Measurements from ENCODE around the gene COL26A1.
"Not testable (repeated sequence)": the region's sequence is repeated elsewhere in the genome, so short reads cannot be mapped to it uniquely, and the experiment has no call there.

Gene COL26A1

DNA sequence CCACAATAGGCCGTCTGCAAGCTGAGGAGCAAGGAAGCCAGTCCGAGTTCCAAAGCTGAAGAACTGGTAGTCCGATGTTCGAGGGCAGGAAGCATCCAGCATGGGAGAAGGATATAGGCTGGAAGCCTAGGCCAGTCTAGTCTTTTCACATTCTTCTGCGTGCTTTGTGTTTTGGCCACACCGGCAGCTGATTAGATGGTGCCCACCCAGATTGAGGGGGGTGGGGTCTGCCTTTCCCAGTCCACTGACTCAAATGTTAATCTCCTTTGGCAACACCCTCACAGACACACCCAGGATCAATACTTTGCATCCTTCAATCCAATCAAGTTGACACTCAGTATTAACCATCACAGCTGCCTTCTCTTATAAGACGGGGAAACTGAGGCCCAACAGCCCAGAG is 142.8 kb downstream of the COL26A1 start:
- not testable (repeated sequence) for DNase-seq

DNA sequence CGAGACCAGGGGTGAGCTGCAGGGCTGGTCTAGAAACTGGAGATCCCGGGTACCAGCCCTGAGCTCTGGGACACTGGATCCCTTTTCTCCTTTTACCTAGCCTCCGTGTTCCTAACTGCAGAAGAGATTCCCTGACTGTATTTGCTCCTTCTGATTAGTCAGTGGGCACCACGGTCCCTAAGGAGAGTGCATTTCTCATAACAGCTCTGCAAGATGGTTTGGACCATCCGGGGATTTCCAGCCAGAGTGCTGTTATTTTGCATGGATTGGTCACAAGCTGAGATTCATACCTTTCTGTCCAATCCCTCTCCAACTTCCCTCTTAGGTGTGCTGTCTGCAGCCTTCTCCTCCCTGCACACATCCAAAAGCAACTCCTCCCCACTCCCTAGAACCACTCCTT is 143.9 kb downstream of the COL26A1 start:
- no peak for DNase-seq

DNA sequence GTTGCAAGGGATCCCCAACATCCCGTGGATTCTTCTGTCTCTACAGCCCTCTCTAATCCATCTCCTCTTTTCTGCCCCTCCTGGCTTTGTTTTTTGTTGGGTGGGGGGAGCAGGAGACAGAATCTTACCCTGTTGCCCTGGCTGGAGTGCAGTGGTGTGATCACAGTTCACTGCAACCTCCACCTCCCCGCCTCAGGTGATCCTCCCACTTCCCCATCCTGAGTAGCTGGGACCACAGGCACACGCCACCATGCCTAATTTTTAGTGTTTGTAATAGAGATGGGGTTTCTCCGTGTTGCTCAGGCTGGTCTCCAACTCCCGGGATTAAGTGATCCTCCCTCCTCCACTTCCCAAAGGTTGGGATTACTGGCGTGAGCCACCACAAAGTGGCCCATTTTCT is 144.7 kb downstream of the COL26A1 start:
- DNase-seq: no peak

DNA sequence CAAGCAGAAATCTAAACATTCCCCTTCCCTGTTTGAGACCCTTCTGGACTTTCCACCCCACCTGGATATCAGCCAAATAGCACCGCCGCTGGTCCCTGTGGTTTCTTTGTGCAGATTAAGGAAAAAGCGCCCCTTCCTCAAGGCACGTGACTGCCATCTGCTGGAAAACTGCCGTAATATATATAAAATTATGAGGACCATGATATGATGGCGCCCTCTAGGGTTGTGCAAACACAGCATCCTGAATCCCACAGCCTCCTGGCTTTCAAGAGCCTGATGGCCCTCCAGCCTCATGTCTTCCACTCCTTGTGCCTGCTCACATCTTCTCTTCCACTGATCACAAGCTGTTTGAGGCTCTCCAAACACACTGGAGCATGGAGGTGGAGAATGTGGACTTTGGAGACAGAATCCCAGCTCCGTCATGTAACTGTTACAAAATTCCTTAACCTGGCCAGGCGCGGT is 145.1 kb downstream of the COL26A1 start:
- peak; percentile 39 for DNase-seq

DNA sequence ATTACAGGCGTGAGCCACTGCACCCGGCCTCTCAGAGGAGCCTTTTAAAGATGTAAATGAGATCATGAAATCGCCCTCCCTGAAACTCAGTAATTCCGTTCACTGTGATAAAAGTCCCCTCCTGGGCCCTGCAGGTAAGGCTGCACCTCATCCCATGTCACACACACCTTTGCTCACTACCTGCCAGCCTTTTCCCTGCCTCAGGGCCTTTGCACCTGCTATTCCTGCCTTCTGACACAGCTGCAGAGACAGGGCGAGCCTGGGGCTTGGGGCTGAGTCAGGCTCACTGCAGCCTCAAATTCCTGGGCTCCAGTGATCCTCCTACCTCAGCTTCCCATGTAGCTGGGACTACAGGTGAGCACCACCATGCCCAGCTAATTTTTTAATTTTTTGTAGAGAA is 147.6 kb downstream of the COL26A1 start:
- no peak for DNase-seq

DNA sequence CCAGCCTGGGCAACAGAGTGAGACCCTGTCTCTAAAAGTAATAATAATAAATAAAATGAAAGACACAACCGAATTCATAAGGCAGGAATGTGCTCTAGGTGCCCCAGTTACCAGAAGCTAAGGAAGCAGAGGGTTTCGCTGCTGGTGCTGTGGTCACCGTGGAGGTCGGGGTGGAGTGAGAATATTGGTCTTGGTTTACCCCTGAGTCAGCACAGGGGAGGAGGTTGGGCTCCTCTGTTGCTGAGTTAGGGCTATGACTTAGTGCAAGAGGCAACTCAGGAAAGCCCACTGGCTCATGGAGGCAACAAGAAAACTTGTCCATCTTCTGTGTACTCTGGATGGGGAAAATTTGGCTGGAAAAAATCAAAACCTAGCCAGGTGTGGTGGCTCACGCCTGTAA is 149.3 kb downstream of the COL26A1 start:
- DNase-seq: no peak

DNA sequence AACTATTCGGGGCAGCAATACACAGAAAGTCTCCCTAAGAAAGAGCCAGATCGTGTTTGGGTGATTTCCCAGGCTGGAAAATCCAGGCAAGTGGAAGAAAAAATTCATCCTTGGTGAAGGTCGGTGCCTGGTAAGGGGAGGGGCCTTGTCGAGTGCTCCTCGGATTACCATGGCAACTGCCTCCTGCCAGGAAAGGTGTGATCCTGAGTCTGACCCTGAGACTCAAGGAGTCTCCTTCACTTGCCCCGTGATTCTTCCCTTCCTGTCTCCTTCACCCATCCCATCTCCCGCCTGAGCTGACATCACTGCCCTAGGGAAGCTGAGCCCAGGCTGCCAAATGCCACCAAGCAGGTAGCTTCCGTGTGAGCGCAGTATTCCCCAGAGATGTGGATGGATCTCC is 154.2 kb downstream of the COL26A1 start:
- no peak for DNase-seq

DNA sequence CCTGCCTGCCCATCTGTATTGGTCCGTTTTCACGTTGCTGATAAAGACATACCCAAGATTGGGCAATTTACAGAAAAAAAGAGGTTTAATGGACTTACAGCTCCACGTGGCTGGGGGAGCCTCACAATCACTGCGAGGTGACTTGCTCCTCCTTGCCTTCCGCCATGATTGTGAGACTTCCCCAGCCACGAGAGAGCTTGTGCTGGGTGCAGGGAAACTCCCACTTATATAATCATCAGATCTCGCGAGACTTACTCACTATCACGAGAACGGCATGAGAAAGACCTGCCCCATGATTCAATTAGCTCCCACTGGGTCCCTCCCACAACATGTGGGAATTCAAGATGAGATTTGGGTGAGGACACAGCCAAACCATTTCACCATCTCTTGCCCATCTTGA is 154.6 kb downstream of the COL26A1 start:
- no peak for DNase-seq

DNA sequence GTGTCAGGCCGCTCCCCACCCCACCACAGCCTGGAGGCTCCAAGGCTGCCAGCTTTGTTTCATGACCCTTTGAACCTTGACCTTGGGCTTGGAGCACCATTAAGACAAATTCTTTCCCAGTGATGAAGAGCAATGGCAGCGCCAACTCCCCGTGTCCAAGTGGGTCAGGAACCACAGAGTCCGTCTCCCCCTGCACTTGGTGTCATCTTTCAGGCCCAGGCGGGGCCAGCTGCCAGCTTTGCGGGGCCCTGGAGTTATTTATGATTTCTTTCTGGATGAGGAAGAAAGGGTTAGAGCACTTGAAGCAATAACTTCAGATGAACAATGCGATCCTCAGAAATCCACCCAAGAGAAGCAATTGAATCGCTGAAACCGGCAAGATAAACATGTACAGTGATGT is 155.7 kb downstream of the COL26A1 start:
- DNase-seq: no peak

DNA sequence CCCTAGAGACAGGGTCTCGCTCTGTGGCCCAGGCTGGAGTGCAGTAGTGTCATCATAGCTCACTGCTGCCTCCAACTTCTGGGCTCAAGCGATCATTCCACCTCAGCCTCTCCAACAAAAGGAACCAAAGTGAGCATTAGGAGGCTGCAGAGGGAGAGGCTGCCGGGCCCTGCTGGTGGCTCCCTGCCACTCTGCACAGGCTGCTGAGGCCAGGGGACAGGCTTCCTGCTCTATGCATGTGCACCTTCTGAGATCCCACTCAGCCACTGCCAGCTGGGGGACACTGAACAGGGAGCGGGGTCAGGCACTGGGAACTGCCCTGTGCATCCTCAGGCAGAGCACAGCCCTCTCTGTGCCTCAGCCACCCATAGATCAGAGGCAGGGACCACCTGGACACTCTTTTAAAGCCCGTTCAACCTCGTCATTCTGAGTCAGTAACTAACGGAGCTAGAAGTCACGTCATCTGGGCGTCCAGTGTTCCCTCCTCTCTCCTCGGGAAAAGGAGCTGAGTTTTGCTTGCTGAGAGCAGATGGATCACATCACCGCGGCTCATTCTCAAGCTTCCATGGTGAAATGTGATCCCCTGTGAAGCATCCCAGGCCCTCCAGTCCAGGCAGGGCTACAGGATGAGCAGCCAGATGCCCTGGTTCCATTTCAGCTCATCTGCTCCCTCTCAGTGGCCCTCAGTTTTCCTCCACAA is 156.8 kb downstream of the COL26A1 start:
- no peak for DNase-seq

DNA sequence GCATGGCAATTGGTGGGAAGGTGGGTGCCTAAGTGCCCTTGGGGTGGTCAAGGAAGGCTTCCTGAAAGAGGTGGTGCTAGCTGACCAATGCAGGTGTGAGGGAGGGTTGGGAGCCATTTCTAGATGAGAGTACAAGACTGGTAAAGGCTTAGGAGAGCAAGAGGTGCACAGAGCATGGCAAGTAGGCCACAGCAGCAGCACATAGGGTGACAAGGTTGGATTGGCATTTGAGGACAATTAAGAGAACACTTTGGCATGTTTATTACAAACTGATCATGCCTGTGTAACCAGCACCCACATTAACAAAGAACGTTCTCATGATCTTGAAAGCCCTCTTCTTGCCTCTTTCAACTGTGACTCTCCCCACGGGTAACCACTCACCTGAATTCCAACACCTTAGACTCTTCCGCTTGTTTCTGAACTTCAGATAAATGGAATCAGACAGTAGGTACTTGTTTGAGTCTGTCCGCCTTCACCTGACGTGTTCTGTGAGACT is 158.8 kb downstream of the COL26A1 start:
- no peak for DNase-seq

DNA sequence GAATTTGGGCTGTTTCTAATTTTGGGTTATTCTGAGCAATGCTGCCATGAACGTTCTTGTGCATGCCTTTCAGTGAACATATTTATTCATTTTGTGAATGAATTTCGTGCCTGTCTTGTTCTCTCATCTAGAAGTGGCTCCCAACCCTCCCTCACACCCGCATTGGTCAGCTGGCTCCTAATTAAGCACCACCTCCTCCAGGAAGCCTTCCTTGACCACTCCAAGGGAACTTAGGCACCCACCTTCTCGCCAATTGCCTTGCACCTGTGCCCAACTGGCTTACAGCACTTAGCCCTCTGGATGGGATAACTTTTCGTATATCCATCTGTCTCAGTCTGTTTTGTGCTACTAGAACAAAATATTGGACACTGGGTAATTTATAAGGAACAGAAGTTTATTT is 159.3 kb downstream of the COL26A1 start:
- no peak for DNase-seq

DNA sequence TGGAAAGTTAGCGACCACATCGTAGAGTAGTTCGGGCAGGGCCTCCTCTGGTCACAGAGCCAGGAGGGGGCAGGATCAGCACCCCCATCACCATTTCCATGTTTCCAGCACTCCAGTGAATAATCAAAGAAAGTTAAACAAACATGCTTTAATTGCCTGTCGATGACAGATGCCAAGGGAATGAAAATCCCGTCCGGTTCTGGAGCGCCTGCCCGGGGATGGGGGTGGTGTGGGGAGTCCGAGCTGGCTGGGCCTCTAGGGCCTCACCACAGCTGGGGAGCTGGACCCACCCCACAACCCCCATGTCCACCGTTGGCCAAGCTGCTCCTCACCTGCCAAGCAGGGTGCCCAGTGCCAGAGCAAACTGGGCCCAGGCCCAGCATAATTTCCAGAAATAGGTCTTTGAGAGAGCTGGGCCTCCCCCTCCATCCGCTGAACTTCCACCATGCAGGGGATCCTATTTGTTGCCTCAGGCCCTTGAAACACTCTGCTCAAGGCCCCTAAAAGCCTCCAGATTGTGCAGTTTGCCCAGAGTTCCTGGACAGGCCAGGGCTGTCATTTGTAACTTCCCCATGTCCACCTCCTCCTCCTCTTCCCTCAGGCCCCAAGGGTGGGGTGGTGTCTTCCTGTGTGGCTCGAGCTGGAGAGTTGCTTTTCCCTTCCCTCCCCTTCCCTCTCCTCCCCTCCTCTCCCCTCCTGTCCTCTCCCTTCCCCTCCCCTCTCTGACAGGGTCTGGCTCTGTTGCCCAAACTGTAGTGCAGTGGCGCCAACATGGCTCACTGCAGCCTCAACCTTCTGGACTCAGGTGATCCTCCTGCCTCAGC is 165.4 kb downstream of the COL26A1 start:
- DNase-seq: no peak

DNA sequence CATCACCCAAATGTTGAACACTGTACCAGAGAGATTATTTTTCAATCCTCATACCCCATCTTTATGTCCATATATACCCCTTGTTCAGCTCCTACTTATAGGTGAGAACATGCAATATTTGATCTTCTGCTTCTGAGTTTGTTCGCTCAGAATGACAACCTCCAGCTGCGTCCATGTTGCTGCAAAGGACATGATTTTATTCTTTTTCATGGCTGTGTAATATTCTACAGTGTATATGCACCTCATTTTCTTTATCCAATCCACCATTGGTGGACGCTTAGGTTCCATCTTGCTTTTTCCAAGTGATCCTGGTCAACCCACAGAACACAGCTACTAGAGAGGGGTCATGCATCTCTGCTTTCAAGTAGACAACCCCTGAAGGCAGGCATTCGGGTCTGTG is 166.9 kb downstream of the COL26A1 start:
- DNase-seq: no peak

DNA sequence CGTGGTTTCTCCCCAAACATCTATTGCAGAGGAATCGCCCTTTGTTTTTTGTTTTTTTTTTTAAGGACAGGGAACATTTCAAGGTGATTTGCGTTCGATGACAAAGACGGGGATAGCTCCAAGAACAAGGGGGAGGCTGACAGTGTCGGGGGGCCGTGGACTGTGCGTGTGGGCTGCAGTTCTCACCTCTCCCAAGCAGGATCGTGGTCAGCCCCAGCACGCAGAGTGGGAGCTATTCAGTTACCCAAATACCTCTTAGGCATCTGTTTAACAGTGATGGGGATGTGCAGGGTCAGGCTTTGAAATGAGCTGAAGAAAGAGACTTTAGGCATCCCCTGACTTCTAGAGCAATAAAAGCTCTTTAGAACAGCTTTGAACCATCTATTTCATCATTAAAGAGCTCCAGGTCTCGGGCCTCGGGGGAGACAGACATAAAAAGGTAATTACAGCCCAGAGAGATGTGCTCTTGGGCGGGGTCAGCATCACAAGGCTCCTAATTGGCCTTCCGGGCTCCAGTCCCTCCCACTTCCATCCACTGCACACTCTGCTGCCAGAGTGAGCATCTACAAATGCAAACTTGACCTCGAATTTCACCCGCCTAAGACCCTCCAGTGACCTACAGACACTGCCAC is 169.2 kb downstream of the COL26A1 start:
- DNase-seq: no peak

DNA sequence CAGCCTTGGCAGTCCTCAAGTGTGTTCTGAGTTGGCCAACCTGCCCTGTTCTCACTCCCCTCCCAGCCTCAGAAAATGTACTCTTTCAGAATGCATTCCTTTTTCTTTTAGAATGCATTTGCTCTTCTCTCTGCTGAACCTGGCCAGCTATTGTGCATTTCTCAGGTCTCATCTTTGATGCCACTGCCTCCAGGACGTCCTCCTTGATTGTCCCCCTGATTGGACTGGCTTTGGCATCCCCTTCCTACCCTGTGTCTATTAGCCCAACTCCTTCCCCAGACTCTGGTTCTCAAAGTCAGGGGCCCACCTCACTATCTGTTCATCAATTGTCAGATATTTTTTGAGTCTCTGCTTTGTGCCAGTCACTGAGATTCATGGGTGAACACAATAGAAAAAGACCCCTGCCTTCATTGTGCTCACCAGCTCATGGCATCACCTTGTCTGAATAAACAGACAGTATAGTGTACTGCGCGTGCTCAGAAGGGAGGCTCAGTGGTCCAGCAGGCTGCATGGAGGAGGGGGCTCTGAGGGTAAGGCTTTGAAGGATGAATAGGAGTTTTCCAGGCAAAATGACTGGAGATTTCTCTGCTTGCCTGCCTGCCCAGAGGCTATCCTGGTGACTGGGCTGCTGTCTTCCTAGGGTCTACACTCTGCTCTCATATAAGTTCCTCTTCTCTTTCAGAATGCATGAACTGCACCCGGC is 169.9 kb downstream of the COL26A1 start:
- DNase-seq: no peak

DNA sequence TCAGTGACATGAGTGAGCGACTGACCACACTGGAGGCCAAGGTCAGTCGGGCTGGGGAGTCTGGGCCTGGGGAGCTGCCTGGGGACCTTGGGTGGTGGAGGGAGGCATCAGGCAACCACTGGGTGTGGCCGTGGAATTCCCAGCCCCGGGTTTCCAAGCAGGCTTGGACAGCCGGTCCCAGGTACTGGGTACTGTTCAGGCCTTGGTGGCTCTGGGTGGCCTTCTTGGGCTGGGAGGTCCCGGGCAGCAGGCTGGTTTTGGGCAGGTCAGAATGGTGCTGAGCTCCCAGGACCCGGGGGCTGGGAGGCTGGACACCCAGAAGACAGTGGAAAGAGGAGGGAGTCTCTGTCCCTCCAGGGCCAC is 170.4 kb downstream of the COL26A1 start:
- no peak for DNase-seq

DNA sequence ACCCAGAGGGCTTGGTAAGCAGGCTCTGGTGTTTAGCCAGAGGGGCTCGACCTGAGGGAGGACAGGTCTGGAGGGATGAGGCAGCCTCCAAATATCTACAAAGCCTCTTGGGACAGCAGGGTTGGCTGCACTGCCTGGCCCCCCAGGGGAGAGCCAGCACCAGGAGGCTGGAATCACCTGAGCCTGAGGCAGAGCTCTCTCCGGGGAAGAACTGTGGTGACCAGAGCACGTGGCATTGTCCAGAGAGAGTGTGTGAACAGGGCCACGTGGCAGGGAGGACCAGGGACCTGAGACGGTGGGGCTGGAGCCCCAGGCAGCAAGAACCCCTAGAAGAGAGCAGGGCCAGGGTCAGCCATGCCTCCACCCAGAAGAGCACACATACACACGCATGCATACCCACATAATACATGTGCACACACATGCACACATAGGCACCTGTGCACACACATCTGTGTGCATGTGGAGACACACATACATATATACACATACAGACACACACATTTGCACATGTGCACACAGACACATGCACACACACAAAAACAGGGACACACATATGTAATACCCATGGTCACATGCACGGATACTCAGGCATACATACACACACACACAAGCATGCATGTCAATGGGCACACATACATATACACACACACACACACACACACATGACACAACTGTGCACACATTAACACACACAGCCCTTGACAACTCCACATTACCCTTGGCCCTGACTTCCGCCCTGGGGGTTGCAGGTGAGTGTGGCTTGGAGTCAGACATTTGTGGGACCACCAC is 171.5 kb downstream of the COL26A1 start:
- no peak for DNase-seq

DNA sequence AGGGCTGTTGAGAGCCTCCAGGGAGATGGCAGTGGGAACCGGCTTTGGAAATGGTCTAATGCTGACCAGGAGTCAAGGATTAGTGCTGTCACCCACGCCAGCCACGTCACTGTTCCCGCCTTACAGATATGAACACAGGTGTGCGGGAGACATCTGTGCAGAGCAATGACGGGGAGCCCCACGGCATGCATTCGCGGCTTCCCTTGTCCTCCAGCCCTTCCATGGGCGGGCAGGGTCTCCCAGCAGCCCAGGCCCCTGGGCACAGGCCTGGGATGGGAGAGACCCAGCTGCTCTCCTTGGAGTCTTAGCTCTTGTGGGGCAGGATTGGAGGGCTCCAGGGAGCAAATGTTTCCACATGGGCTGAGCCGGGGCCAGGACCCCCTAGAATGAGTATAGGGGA is 172.2 kb downstream of the COL26A1 start:
- DNase-seq: no peak

DNA sequence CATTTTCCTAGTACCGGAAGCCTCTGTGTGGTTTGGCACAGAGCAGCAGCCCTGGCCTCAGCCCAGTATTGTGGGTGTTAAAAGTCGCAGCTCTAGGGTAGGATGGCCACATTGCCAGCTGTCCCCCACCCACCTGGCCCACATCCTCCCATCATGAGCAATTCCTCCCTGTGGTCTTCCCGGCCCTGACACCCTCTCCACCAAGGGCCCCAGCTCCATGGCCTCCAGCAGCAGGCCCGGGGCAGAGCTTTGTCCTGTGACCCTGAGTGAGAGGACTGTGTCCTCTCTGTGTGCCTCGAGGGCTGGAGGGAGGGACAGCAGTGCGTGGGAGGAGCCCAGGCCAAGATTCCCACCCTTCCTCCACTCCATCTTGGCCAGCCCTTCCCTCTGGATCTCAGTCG is 172.7 kb downstream of the COL26A1 start:
- no peak for DNase-seq

DNA sequence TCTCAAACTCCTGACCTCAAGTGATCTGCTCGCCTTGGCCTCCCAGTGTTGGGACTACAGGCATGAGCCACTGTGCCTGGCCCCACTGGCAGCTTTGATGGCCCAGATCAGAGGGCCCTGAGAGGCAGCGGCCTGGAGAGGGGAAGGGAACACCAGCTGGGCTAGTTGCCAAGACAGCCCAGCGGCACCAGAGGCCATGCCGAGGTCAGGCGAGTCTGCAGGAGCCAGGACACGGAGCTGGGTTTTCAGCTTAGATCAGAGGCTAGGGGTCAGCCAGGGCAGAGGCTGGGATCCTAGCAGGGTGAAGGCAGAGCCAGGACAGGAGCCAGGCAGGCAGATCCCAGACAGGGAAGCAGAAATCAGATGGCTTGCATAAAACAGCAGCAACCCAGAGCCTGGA is 173.6 kb downstream of the COL26A1 start:
- DNase-seq: no peak

DNA sequence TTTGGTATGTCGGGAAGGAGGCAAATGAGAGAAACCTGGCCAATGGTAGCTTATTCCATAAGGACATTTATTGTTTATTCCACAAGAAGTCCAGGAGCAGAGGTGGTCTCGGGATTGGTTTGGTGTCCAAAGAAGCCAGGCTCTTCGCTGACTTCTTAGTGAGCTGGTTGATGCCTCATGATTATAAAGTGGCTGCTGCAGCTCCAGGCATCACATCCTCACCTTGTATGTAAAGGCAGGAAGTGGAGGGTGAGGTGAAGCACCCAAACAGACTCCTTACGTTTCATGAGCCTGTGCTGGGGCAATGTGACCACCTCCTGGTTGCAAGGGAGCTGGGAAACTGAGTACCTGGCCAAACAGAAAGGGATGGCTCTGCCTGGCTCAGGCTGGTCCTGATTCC is 174.0 kb downstream of the COL26A1 start:
- no peak for DNase-seq
